Adipocyte (in vitro differentiated cells): ENCODE results near the gene FLNB.

Experiments used
- DNase-seq: peaks from one replicate; pipeline ENCODE4 v3.0.0-alpha.2; 2015; ENCODE audit warnings: low read depth
- H3K27me3 ChIP-seq: replicated peaks from 2 replicates; pipeline ENCODE4 v1.7.0; 2013; ENCODE audit warnings: mild to moderate bottlenecking, low read length, moderate library complexity; ENCODE audit not compliant: control insufficient read depth, insufficient read depth
- H3K36me3 ChIP-seq: 2 replicates; pipeline ENCODE4 v1.7.0; 2013; ENCODE audit warnings: low read length, mild to moderate bottlenecking, moderate library complexity; ENCODE audit not compliant: control insufficient read depth, insufficient read depth, severe bottlenecking
- H3K4me1 ChIP-seq: 2 replicates; pipeline ENCODE4 v1.7.0; 2013; ENCODE audit warnings: mild to moderate bottlenecking, low read length, moderate library complexity; ENCODE audit not compliant: control insufficient read depth, insufficient read depth
- H3K4me3 ChIP-seq: 2 replicates; pipeline ENCODE4 v1.7.0; 2013; ENCODE audit warnings: mild to moderate bottlenecking, low read length, moderate library complexity
- H3K9ac ChIP-seq: 2 replicates; pipeline ENCODE4 v1.7.0; 2013; ENCODE audit warnings: mild to moderate bottlenecking, low read length, moderate library complexity
- H3K9me3 ChIP-seq: 2 replicates; pipeline ENCODE4 v1.7.0; 2013; ENCODE audit warnings: mild to moderate bottlenecking, low read length, moderate library complexity; ENCODE audit not compliant: control insufficient read depth

Gene FLNB

GRCh38 chr3:58025837-58026569, 17.8 kb downstream of the FLNB start:
- Histone ChIP-seq H3K4me1 (peaks cover 7% of the 10 kb centered on the region), H3K27me3 (no peaks in the 10 kb centered on the region), H3K36me3 (no peaks in the 10 kb centered on the region), H3K9me3 (no peaks in the 10 kb centered on the region), H3K9ac (no peak overlapping the region), H3K4me3 (no peak overlapping the region)
- DNase-seq: no peak

GRCh38 chr3:58026598-58026997, 18.4 kb downstream of the FLNB start:
- no peaks in the 10 kb centered on the region for H3K27me3 ChIP-seq
- no peak overlapping the region for H3K9ac ChIP-seq
- H3K4me1 ChIP-seq: peaks cover 9% of the 10 kb centered on the region
- DNase-seq: no peak
- no peak overlapping the region for H3K4me3 ChIP-seq
- H3K9me3 ChIP-seq: no peaks in the 10 kb centered on the region
- no peaks in the 10 kb centered on the region for H3K36me3 ChIP-seq

- DNase-seq: no peak
Measured at GRCh38 chr3:58027704-58028317, 19.6 kb downstream of the FLNB start.

GRCh38 chr3:58028902-58029301, 20.7 kb downstream of the FLNB start:
- DNase-seq: no peak
- Histone ChIP-seq H3K4me1 (peaks cover 22% of the 10 kb centered on the region), H3K9ac (no peak overlapping the region), H3K9me3 (no peaks in the 10 kb centered on the region), H3K27me3 (no peaks in the 10 kb centered on the region), H3K36me3 (no peaks in the 10 kb centered on the region), H3K4me3 (no peak overlapping the region)

More at GRCh38 chr3:58027704-58028317, 19.6 kb downstream of the FLNB start:
- Histone ChIP-seq H3K36me3 (no peaks in the 10 kb centered on the region), H3K4me1 (peaks cover 21% of the 10 kb centered on the region), H3K4me3 (no peak overlapping the region), H3K9me3 (no peaks in the 10 kb centered on the region), H3K9ac (no peak overlapping the region), H3K27me3 (no peaks in the 10 kb centered on the region)

- H3K9ac ChIP-seq: no peak overlapping the region
- H3K4me3 ChIP-seq: no peak overlapping the region
- DNase-seq: no peak
- H3K9me3 ChIP-seq: no peaks in the 10 kb centered on the region
- peaks cover 22% of the 10 kb centered on the region for H3K4me1 ChIP-seq
- no peaks in the 10 kb centered on the region for H3K27me3 ChIP-seq
- H3K36me3 ChIP-seq: no peaks in the 10 kb centered on the region
Measured at GRCh38 chr3:58029842-58030584, 21.8 kb downstream of the FLNB start.

- no peak overlapping the region for H3K4me3 ChIP-seq
- H3K36me3 ChIP-seq: no peaks in the 10 kb centered on the region
- H3K27me3 ChIP-seq: no peaks in the 10 kb centered on the region
- H3K9me3 ChIP-seq: no peaks in the 10 kb centered on the region
- no peak for DNase-seq
- H3K4me1 ChIP-seq: peaks cover 31% of the 10 kb centered on the region
- H3K9ac ChIP-seq: no peak overlapping the region
Measured at GRCh38 chr3:58032186-58032585, 24.0 kb downstream of the FLNB start.

- Histone ChIP-seq H3K36me3 (no peaks in the 10 kb centered on the region), H3K9ac (no peak overlapping the region), H3K27me3 (no peaks in the 10 kb centered on the region), H3K4me1 (peaks cover 31% of the 10 kb centered on the region), H3K9me3 (no peaks in the 10 kb centered on the region), H3K4me3 (no peak overlapping the region)
- no peak for DNase-seq
Measured at GRCh38 chr3:58034738-58035523, 26.7 kb downstream of the FLNB start.

GRCh38 chr3:58035524-58036255, 27.5 kb downstream of the FLNB start:
- Histone ChIP-seq H3K4me3 (no peak overlapping the region), H3K9ac (no peak overlapping the region), H3K27me3 (no peaks in the 10 kb centered on the region), H3K36me3 (no peaks in the 10 kb centered on the region), H3K9me3 (no peaks in the 10 kb centered on the region), H3K4me1 (peaks cover 31% of the 10 kb centered on the region)
- DNase-seq: no peak

GRCh38 chr3:58036293-58037032, 28.2 kb downstream of the FLNB start:
- Histone ChIP-seq H3K36me3 (no peaks in the 10 kb centered on the region), H3K9ac (no peak overlapping the region), H3K9me3 (no peaks in the 10 kb centered on the region), H3K27me3 (no peaks in the 10 kb centered on the region), H3K4me1 (peaks cover 37% of the 10 kb centered on the region), H3K4me3 (no peak overlapping the region)
- no peak for DNase-seq
